ENCODE results near the gene CEACAM7.

The CEACAM7 gene

DNA sequence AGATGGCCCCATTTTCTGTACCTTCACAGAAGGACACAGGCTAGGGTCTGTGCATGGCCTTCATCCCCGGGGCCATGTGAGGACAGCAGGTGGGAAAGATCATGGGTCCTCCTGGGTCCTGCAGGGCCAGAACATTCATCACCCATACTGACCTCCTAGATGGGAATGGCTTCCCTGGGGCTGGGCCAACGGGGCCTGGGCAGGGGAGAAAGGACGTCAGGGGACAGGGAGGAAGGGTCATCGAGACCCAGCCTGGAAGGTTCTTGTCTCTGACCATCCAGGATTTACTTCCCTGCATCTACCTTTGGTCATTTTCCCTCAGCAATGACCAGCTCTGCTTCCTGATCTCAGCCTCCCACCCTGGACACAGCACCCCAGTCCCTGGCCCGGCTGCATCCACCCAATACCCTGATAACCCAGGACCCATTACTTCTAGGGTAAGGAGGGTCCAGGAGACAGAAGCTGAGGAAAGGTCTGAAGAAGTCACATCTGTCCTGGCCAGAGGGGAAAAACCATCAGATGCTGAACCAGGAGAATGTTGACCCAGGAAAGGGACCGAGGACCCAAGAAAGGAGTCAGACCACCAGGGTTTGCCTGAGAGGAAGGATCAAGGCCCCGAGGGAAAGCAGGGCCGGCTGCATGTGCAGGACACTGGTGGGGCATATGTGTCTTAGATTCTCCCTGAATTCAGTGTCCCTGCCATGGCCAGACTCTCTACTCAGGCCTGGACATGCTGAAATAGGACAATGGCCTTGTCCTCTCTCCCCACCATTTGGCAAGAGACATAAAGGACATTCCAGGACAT, 7.0 kb upstream of the CEACAM7 start:
- ATAC-seq (ENCODE audit: low read depth) (no peak), DNase-seq (ENCODE audit: low spot score) (no peak)
- H3K4me1 ChIP-seq (ENCODE audit: insufficient read depth, poor library complexity, severe bottlenecking), result no peaks in the 10 kb centered on the region
- TF ChIP-seq, protein P1, sequence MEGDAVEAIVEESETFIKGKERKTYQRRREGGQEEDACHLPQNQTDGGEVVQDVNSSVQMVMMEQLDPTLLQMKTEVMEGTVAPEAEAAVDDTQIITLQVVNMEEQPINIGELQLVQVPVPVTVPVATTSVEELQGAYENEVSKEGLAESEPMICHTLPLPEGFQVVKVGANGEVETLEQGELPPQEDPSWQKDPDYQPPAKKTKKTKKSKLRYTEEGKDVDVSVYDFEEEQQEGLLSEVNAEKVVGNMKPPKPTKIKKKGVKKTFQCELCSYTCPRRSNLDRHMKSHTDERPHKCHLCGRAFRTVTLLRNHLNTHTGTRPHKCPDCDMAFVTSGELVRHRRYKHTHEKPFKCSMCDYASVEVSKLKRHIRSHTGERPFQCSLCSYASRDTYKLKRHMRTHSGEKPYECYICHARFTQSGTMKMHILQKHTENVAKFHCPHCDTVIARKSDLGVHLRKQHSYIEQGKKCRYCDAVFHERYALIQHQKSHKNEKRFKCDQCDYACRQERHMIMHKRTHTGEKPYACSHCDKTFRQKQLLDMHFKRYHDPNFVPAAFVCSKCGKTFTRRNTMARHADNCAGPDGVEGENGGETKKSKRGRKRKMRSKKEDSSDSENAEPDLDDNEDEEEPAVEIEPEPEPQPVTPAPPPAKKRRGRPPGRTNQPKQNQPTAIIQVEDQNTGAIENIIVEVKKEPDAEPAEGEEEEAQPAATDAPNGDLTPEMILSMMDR (IDR thresholded peaks at IDR 0.05; ENCODE audit: poor library complexity, severe bottlenecking), result no peak
- H3K27me3 ChIP-seq (ENCODE audit: insufficient read depth, poor library complexity, severe bottlenecking), result no peaks in the 10 kb centered on the region
- peaks cover 3% of the 10 kb centered on the region for H3K9me3 ChIP-seq (ENCODE audit: severe bottlenecking)
- no peak overlapping the region for H3K4me3 ChIP-seq (ENCODE audit: severe bottlenecking)
- no peaks in the 10 kb centered on the region for H3K36me3 ChIP-seq (ENCODE audit: low read depth)
- H3K27ac ChIP-seq (ENCODE audit: poor library complexity, severe bottlenecking), result no peak overlapping the region

DNA sequence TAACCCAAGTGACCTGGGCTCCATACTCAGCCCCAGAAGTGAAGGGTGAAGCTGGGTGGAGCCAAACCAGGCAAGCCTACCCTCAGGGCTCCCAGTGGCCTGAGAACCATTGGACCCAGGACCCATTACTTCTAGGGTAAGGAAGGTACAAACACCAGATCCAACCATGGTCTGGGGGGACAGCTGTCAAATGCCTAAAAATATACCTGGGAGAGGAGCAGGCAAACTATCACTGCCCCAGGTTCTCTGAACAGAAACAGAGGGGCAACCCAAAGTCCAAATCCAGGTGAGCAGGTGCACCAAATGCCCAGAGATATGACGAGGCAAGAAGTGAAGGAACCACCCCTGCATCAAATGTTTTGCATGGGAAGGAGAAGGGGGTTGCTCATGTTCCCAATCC, 6.1 kb upstream of the CEACAM7 start:
- no peak for ATAC-seq (ENCODE audit: low read depth)
- TF ChIP-seq, protein P1 (IDR thresholded peaks at IDR 0.05; ENCODE audit: poor library complexity, severe bottlenecking), result no peak
- H3K27ac ChIP-seq (ENCODE audit: poor library complexity, severe bottlenecking), result no peak overlapping the region
- no peak for DNase-seq (ENCODE audit: low spot score)
- H3K36me3 ChIP-seq (ENCODE audit: low read depth), result no peaks in the 10 kb centered on the region
- no peaks in the 10 kb centered on the region for H3K27me3 ChIP-seq (ENCODE audit: insufficient read depth, poor library complexity, severe bottlenecking)
- H3K4me1 ChIP-seq (ENCODE audit: insufficient read depth, poor library complexity, severe bottlenecking), result no peaks in the 10 kb centered on the region
- peaks cover 3% of the 10 kb centered on the region for H3K9me3 ChIP-seq (ENCODE audit: severe bottlenecking)
- H3K4me3 ChIP-seq (ENCODE audit: severe bottlenecking), result no peak overlapping the region

DNA sequence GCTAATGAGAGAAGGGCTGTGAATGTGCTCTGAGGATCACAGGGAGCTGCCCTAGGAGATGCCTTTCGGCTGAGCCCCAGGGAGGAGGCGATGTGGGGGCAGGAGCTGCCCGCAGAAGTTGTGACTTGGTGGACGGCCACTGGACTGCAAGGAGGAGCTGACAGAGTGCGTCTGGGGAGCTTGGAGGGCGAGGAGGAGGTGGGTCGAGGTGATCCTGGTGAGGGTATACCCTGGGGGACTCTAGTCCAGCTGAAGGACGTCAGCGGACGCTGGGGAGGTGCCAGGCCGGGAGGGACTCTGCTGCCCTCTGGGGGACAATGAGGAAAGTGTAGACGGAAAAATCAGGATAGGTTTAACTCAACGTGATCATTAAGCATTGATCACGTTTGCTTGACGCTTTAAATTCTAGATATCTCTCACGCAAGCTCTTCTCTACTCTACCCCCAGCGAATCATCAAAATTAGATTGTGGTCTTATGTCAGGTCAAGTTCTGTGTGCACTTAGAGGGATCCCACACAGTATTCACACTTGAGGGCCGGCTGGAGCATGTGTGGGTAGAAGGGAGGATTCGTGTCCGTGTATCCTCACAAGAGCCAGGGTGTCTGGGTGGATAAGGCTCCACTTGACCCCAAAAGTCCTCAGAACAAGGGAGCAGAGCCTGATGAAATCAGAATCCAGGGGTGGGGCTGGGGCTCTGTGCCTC, 3.3 kb upstream of the CEACAM7 start:
- no peak overlapping the region for H3K4me3 ChIP-seq (ENCODE audit: severe bottlenecking)
- TF ChIP-seq, protein P1 (IDR thresholded peaks at IDR 0.05; ENCODE audit: poor library complexity, severe bottlenecking), result peak; percentile 61
- H3K36me3 ChIP-seq (ENCODE audit: low read depth), result no peaks in the 10 kb centered on the region
- H3K4me1 ChIP-seq (ENCODE audit: insufficient read depth, poor library complexity, severe bottlenecking), result no peaks in the 10 kb centered on the region
- ATAC-seq (ENCODE audit: low read depth) (no peak), DNase-seq (ENCODE audit: low spot score) (no peak)
- no peaks in the 10 kb centered on the region for H3K27me3 ChIP-seq (ENCODE audit: insufficient read depth, poor library complexity, severe bottlenecking)
- H3K9me3 ChIP-seq (ENCODE audit: severe bottlenecking), result peaks cover 3% of the 10 kb centered on the region
- H3K27ac ChIP-seq (ENCODE audit: poor library complexity, severe bottlenecking), result no peak overlapping the region

DNA sequence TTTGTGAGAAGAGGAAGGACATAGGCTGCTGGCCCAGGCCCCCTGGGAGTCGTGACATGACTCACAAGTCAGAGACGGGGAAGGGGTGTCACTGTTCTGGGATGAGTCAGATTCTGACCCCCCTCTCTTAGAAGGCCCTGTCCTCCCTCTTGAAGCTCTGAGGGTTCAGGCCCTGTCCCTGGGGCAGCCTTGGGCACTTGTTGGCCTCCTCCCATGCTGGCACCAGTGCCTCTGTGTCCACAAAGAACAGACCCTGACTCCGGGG, 2.7 kb upstream of the CEACAM7 start:
- Histone ChIP-seq H3K4me1 (ENCODE audit: insufficient read depth, poor library complexity, severe bottlenecking) (no peaks in the 10 kb centered on the region), H3K36me3 (ENCODE audit: low read depth) (no peaks in the 10 kb centered on the region), H3K4me3 (ENCODE audit: severe bottlenecking) (no peak overlapping the region), H3K27me3 (ENCODE audit: insufficient read depth, poor library complexity, severe bottlenecking) (no peaks in the 10 kb centered on the region), H3K9me3 (ENCODE audit: severe bottlenecking) (peaks cover 3% of the 10 kb centered on the region), H3K27ac (ENCODE audit: poor library complexity, severe bottlenecking) (no peak overlapping the region)
- DNase-seq (ENCODE audit: low spot score) (no peak), ATAC-seq (ENCODE audit: low read depth) (no peak)
- TF ChIP-seq, protein P1 (IDR thresholded peaks at IDR 0.05; ENCODE audit: poor library complexity, severe bottlenecking), result no peak

Measured in RWPE2 (cell line).